GM10248 (cell line): ENCODE results near the gene ATP1A1.
A peak's percentile ranks its signal among the peaks of the same experiment; 100 is the strongest.

Source experiments
- CTCF ChIA-PET: fragments of 300-600 bp; sonication (Branson Sonifier 250); formaldehyde crosslinking; extraction: SDS; loops from one replicate; lab custom pipeline; 2021; ENCODE audit warnings: antibody characterized with exemption; lab: Yijun Ruan, JAX
- POLR2A ChIA-PET: fragments of 350-650 bp; sonication (Branson Sonifier 250); formaldehyde crosslinking; extraction: SDS; loops from one replicate; lab custom pipeline; 2020; ENCODE audit warnings: antibody characterized with exemption; lab: Yijun Ruan, JAX
- DNase-seq: peaks from one replicate; pipeline ENCODE4 v3.0.0; 2012; ENCODE audit errors: extremely low spot score
- CTCF ChIP-seq: IDR thresholded peaks from 2 replicates; pipeline ENCODE4 v1.5.1; 2012; ENCODE audit warnings: mild to moderate bottlenecking, low read depth; ENCODE audit errors: extremely low read depth, missing control alignments, control extremely low read depth

ATP1A1 gene

GRCh38 chr1:116372651-116373430 lies at the start of gene ATP1A1:
Gene ATP1A1 (plus strand): TSS chr1:116373244. CDS start chr1:116373512, 268 bp downstream.
- peak; percentile 98 for DNase-seq
- no peak for TF ChIP-seq CTCF
- POLR2A ChIA-PET, result interaction anchor here (0.8 kb wide), 2 partner anchors 10 to 226 kb away, joined by 3 read pairs; no protein-coding TSS in a partner anchor
- CTCF ChIA-PET, result interaction anchor here (1.2 to 3.4 kb wide), 6 partner anchors 8 to 234 kb away, joined by 3 to 13 read pairs (median 4); no protein-coding TSS in a partner anchor

- ChIA-PET POLR2A (no interaction called here), CTCF (interaction anchor here (1.5 kb wide), 1 partner anchor 22 kb away, joined by 3 read pairs; no protein-coding TSS in a partner anchor)
- DNase-seq, result no peak
- TF ChIP-seq CTCF, result no peak
Measured at GRCh38 chr1:116323491-116323890, 49.6 kb upstream of the ATP1A1 start.

GRCh38 chr1:116324411-116324810 lies 48.6 kb upstream of the ATP1A1 start:
- ChIA-PET POLR2A (no interaction called here), CTCF (interaction anchor here (0.6 to 1.5 kb wide), 4 partner anchors 15 to 1239 kb away, joined by 3 read pairs; no protein-coding TSS in a partner anchor)
- DNase-seq, result no peak
- TF ChIP-seq CTCF, result no peak

GRCh38 chr1:116325104-116325503 lies 47.9 kb upstream of the ATP1A1 start:
- no peak for TF ChIP-seq CTCF
- ChIA-PET CTCF (interaction anchor here (0.9 to 1.5 kb wide), 5 partner anchors 9 to 176 kb away, joined by 3 read pairs; no protein-coding TSS in a partner anchor), POLR2A (no interaction called here)
- DNase-seq, result no peak

- CTCF ChIA-PET, result interaction anchor here (0.9 to 1.2 kb wide), 4 partner anchors 9 to 34 kb away, joined by 3 to 5 read pairs (median 3); no protein-coding TSS in a partner anchor
- POLR2A ChIA-PET, result no interaction called here
Measured at GRCh38 chr1:116325922-116326321, 47.1 kb upstream of the ATP1A1 start.

More at GRCh38 chr1:116325922-116326321, 47.1 kb upstream of the ATP1A1 start:
- DNase-seq, result no peak
- no peak for TF ChIP-seq CTCF
